WTC11 (cell line): Measurements from ENCODE around the gene CCND1. TPM values are rescaled to one million over a fixed set of nuclear protein-coding genes. Genes with fewer than 3 reads are reported as not detected.

Experiments
- ATAC-seq: fragments of 200-7000 bp; cut with Tn5 transposase; 2 replicates; pipeline ENCODE4 v1.10.0; 2021; ENCODE audit warnings: mild to moderate bottlenecking, moderate library complexity
- CTCF ChIA-PET: fragments of 300-600 bp; sonication (Branson Sonifier 250); formaldehyde crosslinking; loops from one replicate; lab custom pipeline; 2021; ENCODE audit warnings: antibody characterized with exemption; lab: Charles Lee
- POLR2A ChIA-PET: fragments of 350-600 bp; sonication (Branson Sonifier 250); formaldehyde crosslinking; loops from one replicate; lab custom pipeline; 2021; ENCODE audit warnings: antibody characterized with exemption; lab: Charles Lee
- DNase-seq: peaks from one replicate; pipeline ENCODE4 v3.0.0; 2021; ENCODE audit warnings: low spot score
- H3K27ac Mint-ChIP-seq: 2 replicates; pipeline ENCODE4 v1.8.0; 2021; ENCODE audit warnings: mixed read lengths
- H3K27me3 Mint-ChIP-seq: 2 replicates; pipeline ENCODE4 v1.8.0; 2021; ENCODE audit warnings: low read depth, mild to moderate bottlenecking, moderate library complexity, mixed read lengths
- H3K36me3 Mint-ChIP-seq: 2 replicates; pipeline ENCODE4 v1.8.0; 2021; ENCODE audit warnings: mixed read lengths
- H3K4me1 Mint-ChIP-seq: 2 replicates; pipeline ENCODE4 v1.8.0; 2022; ENCODE audit warnings: mixed read lengths
- H3K4me3 Mint-ChIP-seq: 2 replicates; pipeline ENCODE4 v1.8.0; 2021; ENCODE audit warnings: mild to moderate bottlenecking, moderate library complexity, mixed read lengths
- H3K9me3 Mint-ChIP-seq: 2 replicates; pipeline ENCODE4 v1.8.0; 2021; ENCODE audit warnings: mixed read lengths
- CBFB ChIP-seq: sonication (generic); formaldehyde crosslinking; IDR thresholded peaks from 2 replicates; pipeline ENCODE4 v1.8.1; 2022; ENCODE audit warnings: mild to moderate bottlenecking, low read depth, missing genetic modification reagents
- CREB1 ChIP-seq: sonication (generic); formaldehyde crosslinking; IDR thresholded peaks from 2 replicates; pipeline ENCODE4 v1.8.0; 2023; ENCODE audit warnings: mild to moderate bottlenecking, missing genetic modification reagents
- CTCF ChIP-seq: fragments of 200-600 bp; IDR thresholded peaks from 2 replicates; pipeline ENCODE4 v1.8.0; 2022; ENCODE audit warnings: antibody characterized with exemption
- E2F1 ChIP-seq: sonication (generic); formaldehyde crosslinking; IDR thresholded peaks from 2 replicates; pipeline ENCODE4 v1.8.0; 2022; ENCODE audit warnings: mild to moderate bottlenecking, missing genetic modification reagents
- E2F4 ChIP-seq: sonication (generic); formaldehyde crosslinking; IDR thresholded peaks from 2 replicates; pipeline ENCODE4 v1.8.1; 2022; ENCODE audit warnings: low read depth, mild to moderate bottlenecking, moderate library complexity, missing genetic modification reagents, borderline replicate concordance
- ETV6 ChIP-seq: sonication (generic); formaldehyde crosslinking; IDR thresholded peaks from 2 replicates; pipeline ENCODE4 v1.8.1; 2022; ENCODE audit warnings: mild to moderate bottlenecking, missing genetic modification reagents
- FOXP1 ChIP-seq: sonication (generic); formaldehyde crosslinking; IDR thresholded peaks from 2 replicates; pipeline ENCODE4 v1.8.0; 2022; ENCODE audit warnings: missing genetic modification reagents, mild to moderate bottlenecking, moderate library complexity, borderline replicate concordance
- FOXP4 ChIP-seq: sonication (generic); formaldehyde crosslinking; IDR thresholded peaks from 2 replicates; pipeline ENCODE4 v1.8.0; 2022; ENCODE audit warnings: mild to moderate bottlenecking, missing genetic modification reagents
- GRHL2 ChIP-seq: fragments of 250-450 bp; sonication (Bioruptor Pico); IDR thresholded peaks from 2 replicates; pipeline ENCODE4 v1.8.0; 2022; ENCODE audit warnings: mild to moderate bottlenecking, moderate library complexity; ENCODE audit not compliant: insufficient replicate concordance, severe bottlenecking
- HMGXB4 ChIP-seq: sonication (generic); formaldehyde crosslinking; IDR thresholded peaks from 2 replicates; pipeline ENCODE4 v1.8.1; 2023; ENCODE audit warnings: mild to moderate bottlenecking, moderate library complexity, missing genetic modification reagents
- JAZF1 ChIP-seq: fragments of 250-450 bp; sonication (Bioruptor Pico); IDR thresholded peaks from 2 replicates; pipeline ENCODE4 v1.9.0; 2021; ENCODE audit warnings: moderate library complexity, mild to moderate bottlenecking, inconsistent platforms
- JUN ChIP-seq: sonication (generic); formaldehyde crosslinking; IDR thresholded peaks from 2 replicates; pipeline ENCODE4 v1.8.0; 2023; ENCODE audit warnings: mild to moderate bottlenecking, missing genetic modification reagents
- MXD4 ChIP-seq: fragments of 250-450 bp; sonication (Bioruptor Pico); IDR thresholded peaks from 2 replicates; pipeline ENCODE4 v1.8.0; 2021; ENCODE audit warnings: mild to moderate bottlenecking, moderate library complexity, borderline replicate concordance
- NFE2L1 ChIP-seq: sonication (generic); formaldehyde crosslinking; IDR thresholded peaks from 2 replicates; pipeline ENCODE4 v1.8.1; 2023; ENCODE audit warnings: missing genetic modification reagents
- NFYB ChIP-seq: sonication (generic); formaldehyde crosslinking; conservative IDR thresholded peaks from 2 replicates; pipeline ENCODE4 v1.8.0; 2022; ENCODE audit warnings: low read depth, missing genetic modification reagents
- OVOL2 ChIP-seq: fragments of 250-450 bp; sonication (Bioruptor Pico); IDR thresholded peaks from 2 replicates; pipeline ENCODE4 v1.9.0; 2021; ENCODE audit warnings: mild to moderate bottlenecking, borderline replicate concordance
- PRRX2 ChIP-seq: fragments of 250-450 bp; sonication (Bioruptor Pico); IDR thresholded peaks from 2 replicates; pipeline ENCODE4 v1.8.0; 2021; ENCODE audit warnings: mild to moderate bottlenecking
- SOX15 ChIP-seq: fragments of 250-450 bp; sonication (Bioruptor Pico); IDR thresholded peaks from 2 replicates; pipeline ENCODE4 v1.9.0; 2021; ENCODE audit warnings: mild to moderate bottlenecking
- USF1 ChIP-seq: sonication (generic); formaldehyde crosslinking; IDR thresholded peaks from 2 replicates; pipeline ENCODE4 v1.8.0; 2022; ENCODE audit warnings: mild to moderate bottlenecking, missing genetic modification reagents
- ZBTB21 ChIP-seq: sonication (generic); formaldehyde crosslinking; IDR thresholded peaks from 2 replicates; pipeline ENCODE4 v1.8.1; 2023; ENCODE audit warnings: mild to moderate bottlenecking, missing genetic modification reagents, borderline replicate concordance
- ZNF317 ChIP-seq: sonication (generic); formaldehyde crosslinking; IDR thresholded peaks from 2 replicates; pipeline ENCODE4 v1.8.1; 2023; ENCODE audit warnings: low read depth, mild to moderate bottlenecking, moderate library complexity, missing genetic modification reagents, borderline replicate concordance
- ZNF532 ChIP-seq: fragments of 250-450 bp; sonication (Bioruptor Pico); IDR thresholded peaks from 2 replicates; pipeline ENCODE4 v1.9.0; 2021; ENCODE audit warnings: mild to moderate bottlenecking, borderline replicate concordance
- total RNA-seq: library from RNA; stranded (reverse); gene quantifications from 3 replicates; pipeline ENCODE4 v1.2.3, GENCODE V29; 2021

CCND1 gene
- total RNA-seq, 1 experiment from 2014 or later, result 212 TPM

GRCh38 chr11:69696749-69697468 is 56.0 kb downstream of the CCND1 start (continued):
- TF ChIP-seq ZNF532 (CRISPR knock-in tag) (no peak), ZNF317 (CRISPR knock-in tag) (no peak), CREB1 (CRISPR knock-in tag) (no peak), E2F1 (CRISPR knock-in tag) (no peak), NFYB (CRISPR knock-in tag) (no peak), CBFB (CRISPR knock-in tag) (no peak), FOXP4 (no peak), JUN (CRISPR knock-in tag) (no peak)
- TF ChIP-seq, all 79 proteins: peak for 0

GRCh38 chr11:69697469-69697843 is 56.5 kb downstream of the CCND1 start:
- ChIA-PET CTCF (interaction anchor here (0.6 kb wide), 1 partner anchor 12 kb away, joined by 3 read pairs; no protein-coding TSS in a partner anchor), POLR2A (no interaction called here)
- H3K27me3 Mint-ChIP-seq, result no peaks in the 10 kb centered on the region
- DNase-seq, result no peak
- no peak for ATAC-seq
- H3K4me3 Mint-ChIP-seq, result no peak overlapping the region
- TF ChIP-seq ZBTB21 (CRISPR knock-in tag) (no peak), PRRX2 (CRISPR knock-in tag) (no peak), NFE2L1 (CRISPR knock-in tag) (no peak), E2F4 (CRISPR knock-in tag) (no peak), JAZF1 (no peak), SOX15 (no peak), OVOL2 (no peak), GRHL2 (CRISPR knock-in tag) (no peak), CTCF (no peak), USF1 (CRISPR knock-in tag) (no peak), FOXP1 (no peak), ETV6 (CRISPR knock-in tag) (no peak), HMGXB4 (CRISPR knock-in tag) (no peak), MXD4 (CRISPR knock-in tag) (no peak)
- H3K9me3 Mint-ChIP-seq, result no peaks in the 10 kb centered on the region
- H3K36me3 Mint-ChIP-seq, result peaks cover 13% of the 10 kb centered on the region
- peak overlapping the region; percentile 80 for H3K27ac Mint-ChIP-seq
- peaks cover 46% of the 10 kb centered on the region for H3K4me1 Mint-ChIP-seq
